ENCODE results near the gene C19orf44. TPM values are rescaled to one million over a fixed set of nuclear protein-coding genes. Genes with fewer than 3 reads are reported as not detected.

The C19orf44 gene
- total and polyA plus RNA-seq, 2 experiments from 2014 or later = 2.5 to 5.9 TPM

DNA sequence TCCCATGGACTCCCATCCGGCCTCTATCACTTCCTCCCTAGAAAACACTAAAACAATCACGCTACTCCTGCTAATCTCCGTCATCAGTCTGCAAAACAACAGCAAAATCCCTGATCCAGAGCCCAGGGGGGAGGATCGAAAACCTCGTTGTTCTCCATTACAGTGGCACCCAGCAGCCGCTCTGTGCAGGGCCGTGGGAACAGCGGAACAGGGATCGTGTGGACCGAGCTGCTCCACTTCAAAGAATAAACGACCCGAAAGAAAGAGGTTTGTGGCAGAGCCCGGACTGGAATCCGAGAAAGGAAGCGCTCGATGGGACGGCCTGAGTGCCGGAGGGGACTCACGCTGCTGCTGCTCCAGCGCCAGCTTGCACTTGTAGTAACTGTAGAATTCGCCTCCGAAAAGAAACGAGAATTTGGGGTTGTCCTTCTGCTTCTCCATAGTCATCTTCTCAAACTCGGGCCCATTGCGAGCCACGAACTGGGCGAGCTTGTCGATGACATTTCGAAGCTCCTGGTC, 45.4 kb downstream of the C19orf44 start:
- peak; percentile 48 for DNase-seq (ENCODE audit: low spot score)
- peak overlapping the region; percentile 100 for H3K4me3 ChIP-seq
- H2AFZ ChIP-seq = no peak overlapping the region; the same call in 1 of the 2 replicates
- H3K4me2 ChIP-seq = peak overlapping the region; percentile 99
- Mint-ChIP-seq H3K27me3 (ENCODE audit: insufficient read depth, low read depth, poor library complexity) (peaks cover 10% of the 10 kb centered on the region), H3K27ac (peak overlapping the region; percentile 66), H3K4me3 (peak overlapping the region; percentile 97), H3K4me1 (peaks cover 20% of the 10 kb centered on the region), H3K9me3 (no peaks in the 10 kb centered on the region), H3K36me3 (ENCODE audit: low read depth) (peaks cover 46% of the 10 kb centered on the region)
- H3K4me1 ChIP-seq (ENCODE audit: insufficient read depth) = peaks cover 11% of the 10 kb centered on the region
- 0 out of 2 replicates have a peak, but pooled peaks cover 16% of the 10 kb centered on the region for H3F3A ChIP-seq (replicated peaks; ENCODE audit: low read depth)
- 0 out of 2 replicates have a peak, but pooled peaks cover 5% of the 10 kb centered on the region for H3K36me3 ChIP-seq (ENCODE audit: insufficient read depth)
- TF ChIP-seq, protein P1, sequence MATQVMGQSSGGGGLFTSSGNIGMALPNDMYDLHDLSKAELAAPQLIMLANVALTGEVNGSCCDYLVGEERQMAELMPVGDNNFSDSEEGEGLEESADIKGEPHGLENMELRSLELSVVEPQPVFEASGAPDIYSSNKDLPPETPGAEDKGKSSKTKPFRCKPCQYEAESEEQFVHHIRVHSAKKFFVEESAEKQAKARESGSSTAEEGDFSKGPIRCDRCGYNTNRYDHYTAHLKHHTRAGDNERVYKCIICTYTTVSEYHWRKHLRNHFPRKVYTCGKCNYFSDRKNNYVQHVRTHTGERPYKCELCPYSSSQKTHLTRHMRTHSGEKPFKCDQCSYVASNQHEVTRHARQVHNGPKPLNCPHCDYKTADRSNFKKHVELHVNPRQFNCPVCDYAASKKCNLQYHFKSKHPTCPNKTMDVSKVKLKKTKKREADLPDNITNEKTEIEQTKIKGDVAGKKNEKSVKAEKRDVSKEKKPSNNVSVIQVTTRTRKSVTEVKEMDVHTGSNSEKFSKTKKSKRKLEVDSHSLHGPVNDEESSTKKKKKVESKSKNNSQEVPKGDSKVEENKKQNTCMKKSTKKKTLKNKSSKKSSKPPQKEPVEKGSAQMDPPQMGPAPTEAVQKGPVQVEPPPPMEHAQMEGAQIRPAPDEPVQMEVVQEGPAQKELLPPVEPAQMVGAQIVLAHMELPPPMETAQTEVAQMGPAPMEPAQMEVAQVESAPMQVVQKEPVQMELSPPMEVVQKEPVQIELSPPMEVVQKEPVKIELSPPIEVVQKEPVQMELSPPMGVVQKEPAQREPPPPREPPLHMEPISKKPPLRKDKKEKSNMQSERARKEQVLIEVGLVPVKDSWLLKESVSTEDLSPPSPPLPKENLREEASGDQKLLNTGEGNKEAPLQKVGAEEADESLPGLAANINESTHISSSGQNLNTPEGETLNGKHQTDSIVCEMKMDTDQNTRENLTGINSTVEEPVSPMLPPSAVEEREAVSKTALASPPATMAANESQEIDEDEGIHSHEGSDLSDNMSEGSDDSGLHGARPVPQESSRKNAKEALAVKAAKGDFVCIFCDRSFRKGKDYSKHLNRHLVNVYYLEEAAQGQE (IDR thresholded peaks at IDR 0.05; ENCODE audit: unreplicated experiment) = no peak
- TF ChIP-seq EZH2 (IDR thresholded peaks at IDR 0.05; ENCODE audit: low read depth, unreplicated experiment) (no peak), EZH2phosphoT487 (IDR thresholded peaks at IDR 0.05; ENCODE audit: unreplicated experiment) (no peak), STAT1 (IDR thresholded peaks at IDR 0.05; ENCODE audit: unreplicated experiment) (no peak), CREB1 (CRISPR knock-in tag; IDR thresholded peaks at IDR 0.05; ENCODE audit: low read depth) (no peak), NANOG (IDR thresholded peaks at IDR 0.05; ENCODE audit: borderline replicate concordance) (no peak), ZNF331 (CRISPR knock-in tag; IDR thresholded peaks at IDR 0.05; ENCODE audit: low read depth) (no peak), POLR2AphosphoS5 (IDR thresholded peaks at IDR 0.05; ENCODE audit: low read depth) (no peak), ZNF114 (CRISPR knock-in tag; IDR thresholded peaks at IDR 0.05) (no peak), JUNB (IDR thresholded peaks at IDR 0.05; ENCODE audit: unreplicated experiment) (no peak)
- TF ChIP-seq, protein P2, sequence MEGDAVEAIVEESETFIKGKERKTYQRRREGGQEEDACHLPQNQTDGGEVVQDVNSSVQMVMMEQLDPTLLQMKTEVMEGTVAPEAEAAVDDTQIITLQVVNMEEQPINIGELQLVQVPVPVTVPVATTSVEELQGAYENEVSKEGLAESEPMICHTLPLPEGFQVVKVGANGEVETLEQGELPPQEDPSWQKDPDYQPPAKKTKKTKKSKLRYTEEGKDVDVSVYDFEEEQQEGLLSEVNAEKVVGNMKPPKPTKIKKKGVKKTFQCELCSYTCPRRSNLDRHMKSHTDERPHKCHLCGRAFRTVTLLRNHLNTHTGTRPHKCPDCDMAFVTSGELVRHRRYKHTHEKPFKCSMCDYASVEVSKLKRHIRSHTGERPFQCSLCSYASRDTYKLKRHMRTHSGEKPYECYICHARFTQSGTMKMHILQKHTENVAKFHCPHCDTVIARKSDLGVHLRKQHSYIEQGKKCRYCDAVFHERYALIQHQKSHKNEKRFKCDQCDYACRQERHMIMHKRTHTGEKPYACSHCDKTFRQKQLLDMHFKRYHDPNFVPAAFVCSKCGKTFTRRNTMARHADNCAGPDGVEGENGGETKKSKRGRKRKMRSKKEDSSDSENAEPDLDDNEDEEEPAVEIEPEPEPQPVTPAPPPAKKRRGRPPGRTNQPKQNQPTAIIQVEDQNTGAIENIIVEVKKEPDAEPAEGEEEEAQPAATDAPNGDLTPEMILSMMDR (conservative IDR thresholded peaks at IDR 0.05; ENCODE audit: low read depth in 2 of 2) = no peak
- TF ChIP-seq, protein P3, sequence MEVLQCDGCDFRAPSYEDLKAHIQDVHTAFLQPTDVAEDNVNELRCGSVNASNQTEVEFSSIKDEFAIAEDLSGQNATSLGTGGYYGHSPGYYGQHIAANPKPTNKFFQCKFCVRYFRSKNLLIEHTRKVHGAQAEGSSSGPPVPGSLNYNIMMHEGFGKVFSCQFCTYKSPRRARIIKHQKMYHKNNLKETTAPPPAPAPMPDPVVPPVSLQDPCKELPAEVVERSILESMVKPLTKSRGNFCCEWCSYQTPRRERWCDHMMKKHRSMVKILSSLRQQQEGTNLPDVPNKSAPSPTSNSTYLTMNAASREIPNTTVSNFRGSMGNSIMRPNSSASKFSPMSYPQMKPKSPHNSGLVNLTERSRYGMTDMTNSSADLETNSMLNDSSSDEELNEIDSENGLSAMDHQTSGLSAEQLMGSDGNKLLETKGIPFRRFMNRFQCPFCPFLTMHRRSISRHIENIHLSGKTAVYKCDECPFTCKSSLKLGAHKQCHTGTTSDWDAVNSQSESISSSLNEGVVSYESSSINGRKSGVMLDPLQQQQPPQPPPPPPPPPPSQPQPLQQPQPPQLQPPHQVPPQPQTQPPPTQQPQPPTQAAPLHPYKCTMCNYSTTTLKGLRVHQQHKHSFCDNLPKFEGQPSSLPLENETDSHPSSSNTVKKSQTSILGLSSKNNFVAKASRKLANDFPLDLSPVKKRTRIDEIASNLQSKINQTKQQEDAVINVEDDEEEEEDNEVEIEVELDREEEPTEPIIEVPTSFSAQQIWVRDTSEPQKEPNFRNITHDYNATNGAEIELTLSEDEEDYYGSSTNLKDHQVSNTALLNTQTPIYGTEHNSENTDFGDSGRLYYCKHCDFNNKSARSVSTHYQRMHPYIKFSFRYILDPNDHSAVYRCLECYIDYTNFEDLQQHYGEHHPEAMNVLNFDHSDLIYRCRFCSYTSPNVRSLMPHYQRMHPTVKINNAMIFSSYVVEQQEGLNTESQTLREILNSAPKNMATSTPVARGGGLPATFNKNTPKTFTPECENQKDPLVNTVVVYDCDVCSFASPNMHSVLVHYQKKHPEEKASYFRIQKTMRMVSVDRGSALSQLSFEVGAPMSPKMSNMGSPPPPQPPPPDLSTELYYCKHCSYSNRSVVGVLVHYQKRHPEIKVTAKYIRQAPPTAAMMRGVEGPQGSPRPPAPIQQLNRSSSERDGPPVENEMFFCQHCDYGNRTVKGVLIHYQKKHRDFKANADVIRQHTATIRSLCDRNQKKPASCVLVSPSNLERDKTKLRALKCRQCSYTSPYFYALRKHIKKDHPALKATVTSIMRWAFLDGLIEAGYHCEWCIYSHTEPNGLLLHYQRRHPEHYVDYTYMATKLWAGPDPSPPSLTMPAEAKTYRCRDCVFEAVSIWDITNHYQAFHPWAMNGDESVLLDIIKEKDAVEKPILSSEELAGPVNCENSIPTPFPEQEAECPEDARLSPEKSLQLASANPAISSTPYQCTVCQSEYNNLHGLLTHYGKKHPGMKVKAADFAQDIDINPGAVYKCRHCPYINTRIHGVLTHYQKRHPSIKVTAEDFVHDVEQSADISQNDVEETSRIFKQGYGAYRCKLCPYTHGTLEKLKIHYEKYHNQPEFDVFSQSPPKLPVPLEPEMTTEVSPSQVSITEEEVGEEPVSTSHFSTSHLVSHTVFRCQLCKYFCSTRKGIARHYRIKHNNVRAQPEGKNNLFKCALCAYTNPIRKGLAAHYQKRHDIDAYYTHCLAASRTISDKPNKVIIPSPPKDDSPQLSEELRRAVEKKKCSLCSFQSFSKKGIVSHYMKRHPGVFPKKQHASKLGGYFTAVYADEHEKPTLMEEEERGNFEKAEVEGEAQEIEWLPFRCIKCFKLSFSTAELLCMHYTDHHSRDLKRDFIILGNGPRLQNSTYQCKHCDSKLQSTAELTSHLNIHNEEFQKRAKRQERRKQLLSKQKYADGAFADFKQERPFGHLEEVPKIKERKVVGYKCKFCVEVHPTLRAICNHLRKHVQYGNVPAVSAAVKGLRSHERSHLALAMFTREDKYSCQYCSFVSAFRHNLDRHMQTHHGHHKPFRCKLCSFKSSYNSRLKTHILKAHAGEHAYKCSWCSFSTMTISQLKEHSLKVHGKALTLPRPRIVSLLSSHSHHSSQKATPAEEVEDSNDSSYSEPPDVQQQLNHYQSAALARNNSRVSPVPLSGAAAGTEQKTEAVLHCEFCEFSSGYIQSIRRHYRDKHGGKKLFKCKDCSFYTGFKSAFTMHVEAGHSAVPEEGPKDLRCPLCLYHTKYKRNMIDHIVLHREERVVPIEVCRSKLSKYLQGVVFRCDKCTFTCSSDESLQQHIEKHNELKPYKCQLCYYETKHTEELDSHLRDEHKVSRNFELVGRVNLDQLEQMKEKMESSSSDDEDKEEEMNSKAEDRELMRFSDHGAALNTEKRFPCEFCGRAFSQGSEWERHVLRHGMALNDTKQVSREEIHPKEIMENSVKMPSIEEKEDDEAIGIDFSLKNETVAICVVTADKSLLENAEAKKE (CRISPR knock-in tag; IDR thresholded peaks at IDR 0.05) = no peak
- TF ChIP-seq, protein P4, sequence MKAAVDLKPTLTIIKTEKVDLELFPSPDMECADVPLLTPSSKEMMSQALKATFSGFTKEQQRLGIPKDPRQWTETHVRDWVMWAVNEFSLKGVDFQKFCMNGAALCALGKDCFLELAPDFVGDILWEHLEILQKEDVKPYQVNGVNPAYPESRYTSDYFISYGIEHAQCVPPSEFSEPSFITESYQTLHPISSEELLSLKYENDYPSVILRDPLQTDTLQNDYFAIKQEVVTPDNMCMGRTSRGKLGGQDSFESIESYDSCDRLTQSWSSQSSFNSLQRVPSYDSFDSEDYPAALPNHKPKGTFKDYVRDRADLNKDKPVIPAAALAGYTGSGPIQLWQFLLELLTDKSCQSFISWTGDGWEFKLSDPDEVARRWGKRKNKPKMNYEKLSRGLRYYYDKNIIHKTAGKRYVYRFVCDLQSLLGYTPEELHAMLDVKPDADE (IDR thresholded peaks at IDR 0.05) = no peak
- H3K79me2 ChIP-seq (replicated peaks; ENCODE audit: insufficient read depth) = peaks cover 76% of the 10 kb centered on the region
- H3K27ac ChIP-seq (ENCODE audit: low read depth) = peak overlapping the region; percentile 88
- H4K20me1 ChIP-seq (replicated peaks; ENCODE audit: insufficient read depth) = peaks cover 39% of the 10 kb centered on the region
- no peaks in the 10 kb centered on the region for H3K9me2 ChIP-seq (ENCODE audit: insufficient read depth)
- ATAC-seq = no peak; the same call in 2 of the 3 replicates
- H3K27me3 ChIP-seq (ENCODE audit: insufficient read depth) = no peaks in the 10 kb centered on the region
